Naive B cell (primary cell): Measurements from ENCODE around the gene PRPF19. TPM values are rescaled to one million over a fixed set of nuclear protein-coding genes. Genes with fewer than 3 reads are reported as not detected.

Experiments used
- ATAC-seq, 2 donors: fragments of 150-1000 bp; cut with Tn5 transposase; 2 replicates each; pipeline ENCODE4 v1.10.0; 2021; ENCODE audit warnings: low read depth in 2 of 2, mild to moderate bottlenecking in 2 of 2, moderate library complexity in 2 of 2
- DNase-seq: peaks from one replicate; pipeline ENCODE4 v3.0.0; 2022
- H3K27ac Mint-ChIP-seq, 6 donors: one replicate each; pipeline ENCODE4 v1.8.0; 2020 to 2022; ENCODE audit warnings: mild to moderate bottlenecking in 6 of 6, mixed read lengths in 6 of 6, moderate library complexity in 5 of 6, inconsistent platforms in 2 of 6
- H3K27me3 Mint-ChIP-seq, 3 donors: one replicate each; pipeline ENCODE4 v1.8.0; 2021 to 2022; ENCODE audit warnings: mixed read lengths in 3 of 3, mild to moderate bottlenecking in 1 of 3
- H3K36me3 Mint-ChIP-seq, 2 donors: one replicate each; pipeline ENCODE4 v1.8.0; 2020 to 2022; ENCODE audit warnings: mixed read lengths in 2 of 2, inconsistent platforms in 1 of 2, mild to moderate bottlenecking in 1 of 2
- H3K4me1 Mint-ChIP-seq, 3 donors: one replicate each; pipeline ENCODE4 v1.8.0; 2020 to 2022; ENCODE audit warnings: mixed read lengths in 3 of 3, inconsistent platforms in 1 of 3, mild to moderate bottlenecking in 1 of 3, moderate library complexity in 1 of 3
- H3K4me3 Mint-ChIP-seq, 8 donors: one replicate each; pipeline ENCODE4 v1.8.0; 2020 to 2022; ENCODE audit warnings: mild to moderate bottlenecking in 8 of 8, mixed read lengths in 8 of 8, moderate library complexity in 8 of 8, inconsistent platforms in 2 of 8
- H3K9me3 Mint-ChIP-seq, 7 donors: one replicate each; pipeline ENCODE4 v1.8.0; 2020 to 2022; ENCODE audit warnings: mixed read lengths in 7 of 7, mild to moderate bottlenecking in 5 of 7, inconsistent platforms in 2 of 7, moderate library complexity in 1 of 7
- polyA plus RNA-seq, 6 donors: library from polyadenylated mRNA; unstranded; fragments of 300-500 nt; fragmentation: Illumina TruSeq; gene quantifications; one replicate each; pipeline ENCODE4 v1.2.3, GENCODE V29; 2021; ENCODE audit warnings: low read depth in 6 of 6

The PRPF19 gene
- polyA plus RNA-seq, 6 donors from 2014 or later = 5.6 to 19.3 (median 15.6) TPM

GRCh38 chr11:60945295-60945667 lies 38.9 kb upstream of the PRPF19 start:
- Mint-ChIP-seq H3K4me3 (no peak overlapping the region), H3K9me3 (no peaks in the 10 kb centered on the region), H3K36me3 (peaks cover 5 to 40% of the 10 kb centered on the region in 2 donors), H3K27me3 (no peaks in the 10 kb centered on the region), H3K27ac (peak overlapping the region in 2 of 6 donors; percentile 15 to 41), H3K4me1 (peaks cover 59 to 86% (median 66%) of the 10 kb centered on the region in 3 donors)
- ATAC-seq = no peak
- DNase-seq = no peak

DNA sequence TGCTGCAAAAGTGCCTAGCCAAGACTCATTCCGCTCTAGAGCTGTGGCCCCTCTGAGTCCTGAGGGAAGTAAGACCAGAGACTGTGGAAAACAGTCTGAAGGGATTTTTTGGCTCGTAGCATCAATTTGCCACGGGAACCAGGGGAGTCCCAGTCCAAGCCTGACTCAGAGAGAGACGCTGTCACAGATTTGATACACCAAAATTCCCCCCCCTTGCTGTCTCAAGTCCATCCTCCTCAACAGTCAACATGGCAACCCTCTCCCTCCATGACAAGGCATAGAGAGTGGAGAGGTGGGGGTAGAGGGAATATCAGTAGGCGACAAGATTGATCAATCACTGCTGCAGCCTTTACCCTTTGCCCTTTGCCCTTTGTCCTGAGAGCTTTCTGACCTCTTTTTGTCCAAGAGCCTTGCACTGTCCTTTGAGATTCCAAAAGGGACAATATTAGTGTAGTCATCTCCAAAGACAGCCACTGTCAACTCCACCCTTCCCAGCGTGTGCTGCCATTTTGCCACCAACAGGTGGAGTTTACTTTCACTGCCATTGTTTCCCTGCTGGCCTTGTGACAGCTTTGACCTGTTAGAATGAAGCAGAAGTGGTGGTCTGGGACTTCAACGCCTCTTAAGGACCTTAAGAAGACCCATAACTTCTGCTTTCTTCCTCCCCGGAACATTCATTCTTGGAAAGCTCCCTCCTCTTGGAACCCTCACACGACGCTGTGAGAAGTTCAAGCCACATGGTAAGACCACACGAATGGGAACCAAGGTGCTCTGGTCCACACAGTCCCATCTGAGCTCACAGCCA lies 38.3 kb upstream of the PRPF19 start:
- no peak for DNase-seq
- Mint-ChIP-seq H3K27me3 (no peaks in the 10 kb centered on the region), H3K27ac (peak overlapping the region in 2 of 6 donors; percentile 15 to 41), H3K4me3 (peak overlapping the region in 2 of 8 donors; percentile 42 to 55), H3K9me3 (no peaks in the 10 kb centered on the region), H3K4me1 (peaks cover 55 to 80% (median 60%) of the 10 kb centered on the region in 3 donors), H3K36me3 (peaks cover 5 to 40% of the 10 kb centered on the region in 2 donors)
- ATAC-seq = peak; percentile 28 to 30

DNA sequence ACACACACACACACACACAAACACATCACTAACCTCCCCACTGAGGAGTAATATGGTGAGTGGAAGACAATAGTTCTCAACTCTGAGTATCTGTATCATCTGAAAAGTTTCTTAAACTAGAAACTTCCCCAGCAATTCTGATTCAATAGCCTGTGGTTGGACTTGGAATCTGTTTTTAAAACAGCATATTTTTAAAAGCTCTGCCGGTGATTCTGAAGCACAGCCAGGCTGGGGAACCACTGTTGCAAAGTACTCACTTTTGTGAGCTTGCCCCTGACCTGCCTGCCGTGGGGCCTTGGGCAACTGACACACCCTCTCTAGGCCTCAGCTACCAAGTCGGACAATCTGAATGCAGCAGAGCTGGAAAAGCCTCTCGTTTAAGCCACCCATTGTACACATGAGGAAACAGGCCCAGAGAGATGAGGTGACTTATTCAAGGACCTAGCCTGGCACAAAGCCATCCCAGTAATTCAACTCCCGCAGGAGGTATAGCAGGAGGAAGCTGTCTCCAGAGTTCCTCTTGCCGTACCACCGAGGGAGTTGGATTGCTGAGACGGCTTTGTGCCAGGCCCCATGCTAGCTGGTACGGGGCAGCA lies 36.7 kb upstream of the PRPF19 start:
- Mint-ChIP-seq H3K27ac (peak overlapping the region in 1 of 6 donors; percentile 92), H3K27me3 (no peaks in the 10 kb centered on the region), H3K36me3 (peaks cover 9 to 52% of the 10 kb centered on the region in 2 donors), H3K4me3 (peak overlapping the region in 1 of 8 donors; percentile 12), H3K4me1 (peaks cover 39 to 67% (median 57%) of the 10 kb centered on the region in 3 donors), H3K9me3 (peaks cover 0 to 2% (median 0%) of the 10 kb centered on the region in 7 donors)
- DNase-seq (no peak), ATAC-seq (no peak)

DNA sequence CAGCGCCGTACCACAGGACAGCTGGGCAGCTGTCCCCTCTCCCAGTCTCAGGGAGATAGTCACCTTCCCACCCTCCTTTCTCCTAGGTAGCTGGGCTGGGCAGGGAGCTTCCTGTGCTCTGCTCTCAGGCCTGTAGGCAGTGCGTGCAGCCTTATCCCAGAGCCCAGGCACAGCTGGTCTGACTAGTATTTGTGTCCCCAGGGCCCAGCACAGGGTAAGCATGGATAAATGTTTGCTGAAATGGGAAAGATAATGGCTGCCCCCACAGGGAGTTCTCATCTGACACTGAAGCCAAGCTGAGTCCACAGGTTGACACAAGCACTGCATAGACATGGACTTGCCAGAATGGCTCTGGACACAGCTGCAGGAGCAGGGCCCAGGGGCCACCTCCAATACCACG lies 35.8 kb upstream of the PRPF19 start:
- no peak for DNase-seq
- Mint-ChIP-seq H3K27ac (peak overlapping the region in 4 of 6 donors; percentile 37 to 92 (median 77)), H3K4me1 (peaks cover 39 to 60% (median 59%) of the 10 kb centered on the region in 3 donors), H3K36me3 (peaks cover 9 to 54% of the 10 kb centered on the region in 2 donors), H3K9me3 (peaks cover 0 to 2% (median 0%) of the 10 kb centered on the region in 7 donors), H3K27me3 (no peaks in the 10 kb centered on the region), H3K4me3 (no peak overlapping the region)
- ATAC-seq = no peak

GRCh38 chr11:60941371-60942119 lies 35.2 kb upstream of the PRPF19 start:
- peaks cover 39 to 60% (median 56%) of the 10 kb centered on the region in 3 donors for H3K4me1 Mint-ChIP-seq
- peaks cover 9 to 53% of the 10 kb centered on the region in 2 donors for H3K36me3 Mint-ChIP-seq
- DNase-seq (no peak), ATAC-seq (peak in 1 of 2 donors; percentile 40)
- H3K27ac Mint-ChIP-seq = peak overlapping the region; percentile 20 to 87 (median 81)
- peak overlapping the region in 1 of 8 donors; percentile 28 for H3K4me3 Mint-ChIP-seq
- no peaks in the 10 kb centered on the region for H3K27me3 Mint-ChIP-seq
- peaks cover 0 to 2% (median 0%) of the 10 kb centered on the region in 7 donors for H3K9me3 Mint-ChIP-seq

DNA sequence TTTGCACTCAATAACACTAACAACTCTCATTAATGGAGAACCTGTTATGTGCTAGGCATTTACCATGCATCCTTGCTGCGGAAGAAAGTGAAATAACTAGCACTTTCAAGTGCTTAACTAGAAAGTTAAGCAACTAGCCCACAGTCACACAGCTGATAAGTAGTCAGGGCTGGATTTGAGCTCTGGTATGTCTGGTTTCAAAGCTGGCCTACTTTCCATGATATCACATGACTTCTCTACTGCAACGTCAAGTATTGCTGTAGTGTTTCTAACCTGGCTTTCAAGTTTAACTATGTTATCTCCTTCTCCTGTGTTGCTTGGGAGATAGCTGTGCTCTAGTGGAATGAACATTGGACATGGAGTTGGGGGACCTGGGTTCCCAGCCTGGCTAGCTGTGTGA lies 33.5 kb upstream of the PRPF19 start:
- H3K27ac Mint-ChIP-seq = no peak overlapping the region
- peaks cover 9 to 36% of the 10 kb centered on the region in 2 donors for H3K36me3 Mint-ChIP-seq
- H3K4me3 Mint-ChIP-seq = no peak overlapping the region
- peaks cover 0 to 2% (median 0%) of the 10 kb centered on the region in 7 donors for H3K9me3 Mint-ChIP-seq
- H3K4me1 Mint-ChIP-seq = peaks cover 26 to 51% (median 39%) of the 10 kb centered on the region in 3 donors
- no peaks in the 10 kb centered on the region for H3K27me3 Mint-ChIP-seq
- DNase-seq (no peak), ATAC-seq (no peak)

- DNase-seq (no peak), ATAC-seq (no peak)
- no peaks in the 10 kb centered on the region for H3K27me3 Mint-ChIP-seq
- peak overlapping the region in 1 of 6 donors; percentile 42 for H3K27ac Mint-ChIP-seq
- peaks cover 0 to 2% (median 0%) of the 10 kb centered on the region in 7 donors for H3K9me3 Mint-ChIP-seq
- H3K4me3 Mint-ChIP-seq = peak overlapping the region in 1 of 8 donors; percentile 23
- peaks cover 9 to 31% of the 10 kb centered on the region in 2 donors for H3K36me3 Mint-ChIP-seq
- peaks cover 24 to 51% (median 33%) of the 10 kb centered on the region in 3 donors for H3K4me1 Mint-ChIP-seq
These were observed 32.9 kb upstream of the PRPF19 start for GRCh38 chr11:60939301-60939700.

DNA sequence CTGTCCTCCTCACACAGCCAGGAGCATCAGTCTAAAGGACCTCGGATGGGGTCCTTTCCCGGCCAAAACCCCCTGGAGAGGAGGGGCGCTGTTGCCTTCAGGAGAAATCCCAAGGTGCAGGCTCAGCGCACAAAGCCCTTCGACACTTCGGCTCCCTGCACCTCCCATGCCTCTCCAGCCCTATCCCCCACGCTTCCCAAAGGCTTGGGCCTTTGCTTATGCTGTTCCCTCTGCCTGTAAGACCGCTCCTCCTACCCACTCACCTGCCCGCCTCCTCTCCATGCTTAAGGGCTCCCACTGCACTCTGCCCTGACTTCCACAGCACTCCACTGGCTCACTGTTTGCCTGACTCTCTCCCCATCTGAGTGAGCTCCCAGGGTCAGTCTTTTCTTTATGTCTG lies 32.1 kb upstream of the PRPF19 start:
- no peak for ATAC-seq
- H3K27ac Mint-ChIP-seq = peak overlapping the region in 2 of 6 donors; percentile 37 to 86
- no peak for DNase-seq
- H3K9me3 Mint-ChIP-seq = peaks cover 0 to 2% (median 0%) of the 10 kb centered on the region in 7 donors
- H3K4me3 Mint-ChIP-seq = no peak overlapping the region
- peaks cover 27 to 52% (median 32%) of the 10 kb centered on the region in 3 donors for H3K4me1 Mint-ChIP-seq
- no peaks in the 10 kb centered on the region for H3K27me3 Mint-ChIP-seq
- peaks cover 9 to 26% of the 10 kb centered on the region in 2 donors for H3K36me3 Mint-ChIP-seq

DNA sequence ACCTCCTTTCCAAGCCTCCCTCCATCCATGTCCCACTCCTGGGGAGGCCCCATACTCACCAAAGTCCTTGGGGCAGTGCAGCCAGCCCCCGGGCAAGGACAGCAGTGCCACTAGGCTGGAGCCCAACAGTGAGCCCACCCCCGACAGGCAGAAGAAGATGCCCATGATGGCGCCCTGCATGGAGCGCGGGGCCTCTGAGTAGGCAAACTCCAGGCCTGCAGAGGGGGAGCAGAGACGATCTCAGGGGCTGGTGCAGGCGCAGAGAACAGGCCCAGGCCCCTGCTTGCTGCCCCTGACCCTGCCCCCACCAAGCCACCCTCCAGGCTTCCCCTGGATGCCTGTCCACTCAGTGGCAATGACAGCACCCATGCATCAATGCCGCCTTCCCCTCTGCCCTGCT lies 31.4 kb upstream of the PRPF19 start:
- peaks cover 27 to 50% (median 32%) of the 10 kb centered on the region in 3 donors for H3K4me1 Mint-ChIP-seq

DNA sequence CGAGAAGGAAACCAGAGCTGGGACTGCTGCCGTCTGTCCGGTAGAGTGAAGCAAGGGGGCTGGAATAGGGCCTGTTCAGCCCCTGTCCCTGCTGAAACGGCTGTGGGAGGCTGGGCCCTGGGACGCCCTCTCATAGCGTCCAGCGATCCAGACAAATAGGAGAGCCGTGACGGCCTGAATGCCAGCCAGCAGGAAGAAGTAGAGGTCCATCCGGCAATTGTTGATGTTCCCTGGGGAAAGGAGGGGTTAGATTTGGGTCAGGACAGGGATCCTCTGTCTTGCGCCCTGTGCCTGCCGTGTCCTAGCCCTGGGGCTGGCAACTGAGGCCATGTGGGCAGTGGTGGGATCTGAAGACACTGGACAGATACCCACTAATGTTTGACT lies 30.8 kb upstream of the PRPF19 start:
- Mint-ChIP-seq H3K4me1 (peaks cover 28 to 46% (median 32%) of the 10 kb centered on the region in 3 donors), H3K27me3 (no peaks in the 10 kb centered on the region), H3K9me3 (peaks cover 0 to 2% (median 0%) of the 10 kb centered on the region in 7 donors), H3K4me3 (peak overlapping the region in 1 of 8 donors; percentile 4), H3K27ac (peak overlapping the region in 5 of 6 donors; percentile 36 to 87 (median 37)), H3K36me3 (peaks cover 9 to 26% of the 10 kb centered on the region in 2 donors)
- no peak for ATAC-seq
- no peak for DNase-seq

More for the DNA sequence above, 31.4 kb upstream of the PRPF19 start:
- H3K27me3 Mint-ChIP-seq = no peaks in the 10 kb centered on the region
- peaks cover 0 to 2% (median 0%) of the 10 kb centered on the region in 7 donors for H3K9me3 Mint-ChIP-seq
- no peak overlapping the region for H3K4me3 Mint-ChIP-seq
- DNase-seq (no peak), ATAC-seq (no peak)
- peak overlapping the region in 3 of 6 donors; percentile 37 to 78 (median 62) for H3K27ac Mint-ChIP-seq
- H3K36me3 Mint-ChIP-seq = peaks cover 9 to 26% of the 10 kb centered on the region in 2 donors

DNA sequence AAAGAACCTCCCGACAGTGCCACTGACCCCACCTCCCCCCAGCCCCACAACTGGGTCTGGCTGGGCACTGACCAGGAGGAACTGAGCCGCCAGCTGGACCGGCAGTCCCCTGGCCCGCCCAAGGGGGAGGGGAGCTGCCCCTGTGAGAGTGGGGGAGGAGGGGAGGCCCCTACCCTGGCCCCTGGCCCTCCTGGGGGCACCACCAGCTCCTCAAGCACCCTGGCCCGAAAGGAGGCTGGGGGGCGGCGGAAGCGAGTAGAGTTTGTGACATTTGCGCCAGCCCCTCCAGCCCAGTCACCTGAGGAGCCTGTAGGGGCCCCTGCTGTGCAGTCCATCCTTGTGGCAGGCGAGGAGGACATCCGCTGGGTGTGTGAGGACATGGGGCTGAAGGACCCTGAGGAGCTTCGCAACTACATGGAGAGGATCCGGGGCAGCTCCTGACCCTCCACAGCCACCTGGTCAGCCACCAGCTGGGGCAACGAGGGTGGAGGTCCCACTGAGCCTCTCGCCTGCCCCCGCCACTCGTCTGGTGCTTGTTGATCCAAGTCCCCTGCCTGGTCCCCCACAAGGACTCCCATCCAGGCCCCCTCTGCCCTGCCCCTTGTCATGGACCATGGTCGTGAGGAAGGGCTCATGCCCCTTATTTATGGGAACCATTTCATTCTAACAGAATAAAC lies 30.2 kb upstream of the PRPF19 start:
- DNase-seq (no peak), ATAC-seq (no peak)
- Mint-ChIP-seq H3K4me3 (no peak overlapping the region), H3K27me3 (no peaks in the 10 kb centered on the region), H3K9me3 (peaks cover 0 to 2% (median 0%) of the 10 kb centered on the region in 7 donors), H3K4me1 (peaks cover 26 to 46% (median 32%) of the 10 kb centered on the region in 3 donors), H3K36me3 (peaks cover 9 to 23% of the 10 kb centered on the region in 2 donors), H3K27ac (peak overlapping the region in 3 of 6 donors; percentile 37 to 80 (median 37))

- Mint-ChIP-seq H3K4me3 (no peak overlapping the region), H3K27me3 (no peaks in the 10 kb centered on the region), H3K27ac (peak overlapping the region in 3 of 6 donors; percentile 81 to 91 (median 82)), H3K9me3 (peaks cover 0 to 2% (median 0%) of the 10 kb centered on the region in 7 donors), H3K4me1 (peaks cover 27 to 49% (median 32%) of the 10 kb centered on the region in 3 donors), H3K36me3 (peaks cover 4 to 16% of the 10 kb centered on the region in 2 donors)
- ATAC-seq (no peak), DNase-seq (no peak)
These were observed 29.5 kb upstream of the PRPF19 start for GRCh38 chr11:60935676-60936442.
